GM12878 (cell line): Measurements from ENCODE around the gene FBN3. TPM values are rescaled to one million over a fixed set of nuclear protein-coding genes. Genes with fewer than 3 reads are reported as not detected.

Source experiments
- ATAC-seq: fragments of 200-7000 bp; cut with Tn5 transposase; 3 replicates; pipeline ENCODE4 v1.9.1; 2020; ENCODE audit warnings: mild to moderate bottlenecking, moderate library complexity
- BruUV-seq: library from RNA; stranded (reverse); fragments of 400-500 nt; replicated peaks from 2 replicates; lab custom pipeline; 2021; lab: Mats Ljungman, UMichigan
- CTCF ChIA-PET: fragments of 300-600 bp; sonication (Branson Sonifier 250); formaldehyde crosslinking; extraction: SDS; loops from one replicate; lab custom pipeline; 2021; ENCODE audit warnings: inconsistent platforms; lab: Yijun Ruan, JAX
- POLR2A ChIA-PET: fragments of 350-600 bp; formaldehyde crosslinking; extraction: SDS; loops from one replicate; lab custom pipeline; 2021; ENCODE audit warnings: inconsistent platforms; lab: Charles Lee
- RAD21 ChIA-PET: fragments of 300-600 bp; sonication (Branson Sonifier 250); formaldehyde crosslinking; loops from one replicate; lab custom pipeline; 2023; ENCODE audit warnings: antibody characterized with exemption; ENCODE audit not compliant: unreplicated experiment; lab: Charles Lee
- SMC1A ChIA-PET: fragments of 300-600 bp; sonication (Branson Sonifier 250); formaldehyde crosslinking; loops from one replicate; lab custom pipeline; 2023; ENCODE audit not compliant: unreplicated experiment, uncharacterized antibody; lab: Charles Lee
- DNase-seq: peaks from one replicate; pipeline ENCODE4 v3.0.0-alpha.2; 2011; ENCODE audit warnings: low read depth, low spot score
- FAIRE-seq: peaks from 3 replicates; lab custom pipeline; 2011; peaks lifted over from hg19 to GRCh38; lab: Jason Lieb, UNC
- H2AFZ ChIP-seq: 2 replicates; pipeline ENCODE4 v1.6.0; 2011; ENCODE audit warnings: low read depth, low read length, control low read depth; ENCODE audit not compliant: control insufficient read depth
- H3K27ac ChIP-seq: 2 replicates; pipeline ENCODE4 v1.5.1; 2011; ENCODE audit warnings: control low read depth; ENCODE audit not compliant: control insufficient read depth, insufficient read depth
- H3K27me3 ChIP-seq, 2 experiments: replicated peaks in 1 of 2; 2 replicates each; pipeline versions ENCODE4 v1.6.0 to v1.6.1; 2011; ENCODE audit warnings: low read length in 1 of 2; ENCODE audit not compliant: control insufficient read depth in 2 of 2, insufficient read depth in 2 of 2
- H3K36me3 ChIP-seq, 2 experiments: 2 replicates each; pipeline ENCODE4 v1.5.1; 2011; ENCODE audit warnings: low read length in 1 of 2; ENCODE audit not compliant: control insufficient read depth in 2 of 2, insufficient read depth in 2 of 2
- H3K4me1 ChIP-seq: 2 replicates; pipeline ENCODE4 v1.6.1; 2011; ENCODE audit warnings: mild to moderate bottlenecking, low read length, moderate library complexity, mixed read lengths; ENCODE audit not compliant: control insufficient read depth, insufficient read depth
- H3K4me2 ChIP-seq: 2 replicates; pipeline ENCODE4 v1.6.0; 2011; ENCODE audit warnings: control low read depth; ENCODE audit not compliant: control insufficient read depth, insufficient read depth
- H3K4me3 ChIP-seq: fragments of 200-600 bp; sonication (generic); 2 replicates; pipeline ENCODE4 v1.5.1; 2016
- H3K79me2 ChIP-seq: 2 replicates; pipeline ENCODE4 v1.6.0; 2011; ENCODE audit warnings: low read length; ENCODE audit not compliant: control insufficient read depth, insufficient read depth
- H3K9ac ChIP-seq: 2 replicates; pipeline ENCODE4 v1.8.0; 2011; ENCODE audit warnings: low read length, control low read depth, mixed read lengths; ENCODE audit not compliant: control insufficient read depth, insufficient read depth
- H3K9me3 ChIP-seq: replicated peaks from 3 replicates; pipeline ENCODE4 v1.5.1; 2011; ENCODE audit warnings: mild to moderate bottlenecking, low read length; ENCODE audit not compliant: control insufficient read depth, insufficient read depth
- H4K20me1 ChIP-seq: 2 replicates; pipeline ENCODE4 v1.6.0; 2011; ENCODE audit not compliant: control insufficient read depth, insufficient read depth
- CBFB ChIP-seq: IDR thresholded peaks from 2 replicates; pipeline ENCODE4 v1.6.1; 2016; ENCODE audit warnings: antibody characterized with exemption, low read depth
- CHD1 ChIP-seq: IDR thresholded peaks from 2 replicates; pipeline ENCODE4 v1.6.1; 2012; ENCODE audit warnings: low read depth, low read length, improper control_type of control experiment
- ETV6 ChIP-seq, 2 experiments: fragments of 450-650 bp in 1 of 2; IDR thresholded peaks in 1 of 2; conservative IDR thresholded peaks in 1 of 2; 2 replicates each; pipeline ENCODE4 v1.6.1; 2014; ENCODE audit warnings: antibody characterized with exemption in 1 of 2, borderline replicate concordance in 1 of 2, low read depth in 1 of 2, mild to moderate bottlenecking in 1 of 2, moderate library complexity in 1 of 2
- NFXL1 ChIP-seq: fragments of 450-650 bp; IDR thresholded peaks from 2 replicates; pipeline ENCODE4 v1.6.1; 2017; ENCODE audit warnings: antibody characterized with exemption, mild to moderate bottlenecking, borderline replicate concordance
- NFYB ChIP-seq: IDR thresholded peaks from 2 replicates; pipeline ENCODE4 v1.6.1; 2011; ENCODE audit warnings: low read depth, mild to moderate bottlenecking, low read length, improper control_type of control experiment, moderate library complexity; ENCODE audit not compliant: insufficient read depth
- PML ChIP-seq: IDR thresholded peaks from 2 replicates; pipeline ENCODE4 v1.6.1; 2012; ENCODE audit warnings: low read length, inconsistent platforms
- POU2F2 ChIP-seq: IDR thresholded peaks from 3 replicates; pipeline ENCODE4 v1.6.1; 2011; ENCODE audit warnings: low read depth, mild to moderate bottlenecking, low read length, borderline replicate concordance
- RELA ChIP-seq: fragments of 450-650 bp; IDR thresholded peaks from 2 replicates; pipeline ENCODE4 v1.8.0; 2014; ENCODE audit warnings: borderline replicate concordance; ENCODE audit not compliant: partially characterized antibody
- SIX5 ChIP-seq: IDR thresholded peaks from 2 replicates; pipeline ENCODE4 v1.6.1; 2011; ENCODE audit warnings: mild to moderate bottlenecking, low read depth, low read length, moderate library complexity; ENCODE audit not compliant: severe bottlenecking
- YY1 ChIP-seq: IDR thresholded peaks from 2 replicates; pipeline ENCODE4 v1.6.1; 2011; ENCODE audit warnings: low read depth, mild to moderate bottlenecking, low read length
- ZNF24 ChIP-seq: fragments of 450-650 bp; IDR thresholded peaks from 2 replicates; pipeline ENCODE4 v1.6.1; 2017; ENCODE audit warnings: antibody characterized with exemption, mild to moderate bottlenecking
- WGBS: methylation state at CpG from one replicate; pipeline ENCODE4 v1.1.6; 2016; ENCODE audit warnings: low lambda C conversion rate; ENCODE audit not compliant: insufficient replicate concordance, insufficient coverage; ENCODE audit errors: missing lambda C conversion rate; 5-methylcytosine and 5-hydroxymethylcytosine counted together
- in situ Hi-C: fragments of 300-500 bp; cut with MboI; formaldehyde crosslinking; loops from 9 replicates; pipeline ENCODE4 v1.14.3; 2018; ENCODE audit warnings: mixed read lengths
- intact Hi-C: fragments of 100-400 bp; cut with micrococcal nuclease; formaldehyde crosslinking; loops from one replicate; pipeline ENCODE4 v1.14.2; 2022; ENCODE audit not compliant: unreplicated experiment
- polyA plus RNA-seq, 11 experiments: library from polyadenylated mRNA; depleted of rRNA in 4 of 11; unstranded in 6 of 11; stranded (reverse) in 5 of 11; fragments of >200 nt; fragmentation: Nextera tagmentation in 4 of 11; fragmentation: Illumina TruSeq in 1 of 11; extraction: Ambion mirVana in 4 of 11; extraction: Trizol in 1 of 11; gene quantifications; 1 replicate in 1 of 11; 2 replicates in 10 of 11; pipeline versions ENCODE4 v1.2.1 to v1.2.3, GENCODE V29; 2011 to 2016; ENCODE audit warnings: inconsistent platforms in 2 of 11, missing spikeins in 2 of 11, low read depth in 1 of 11
- total RNA-seq, 4 experiments: library from RNA; depleted of rRNA in 3 of 4; stranded (reverse); fragments of >200 nt in 3 of 4; fragmentation: Illumina TruSeq in 1 of 4; extraction: Trizol in 1 of 4; gene quantifications; 2 replicates each; pipeline versions ENCODE4 v1.2.1 to v1.2.3, GENCODE V29; 2013 to 2021

FBN3 gene
- total and polyA plus RNA-seq, 10 of the 15 experiments (the other 5 are each of a cell fraction or from before 2014, with no cell fraction given): 0.05 TPM; not detected in 9

GRCh38 chr19:8146877-8147581, 2.4 kb downstream of the FBN3 start:
- RAD21 ChIA-PET: no interaction called here
- in situ Hi-C loops (no loop called here), intact Hi-C loops (no loop called here)
- no TSS peak for BruUV-seq
- DNase-seq: no peak
- no peak overlapping the region for H3K9ac ChIP-seq
- FAIRE-seq: no peak
- no peak for ATAC-seq
- H3K36me3 ChIP-seq: no peaks in the 10 kb centered on the region
- SMC1A ChIA-PET: no interaction called here
- no peak for TF ChIP-seq NFYB
- TF ChIP-seq NFXL1: no peak
- TF ChIP-seq YY1: no peak
- no peak for TF ChIP-seq POU2F2
- TF ChIP-seq ZNF24: no peak
- TF ChIP-seq CHD1: no peak
- TF ChIP-seq CBFB: no peak
- TF ChIP-seq RELA: no peak
- no peak for TF ChIP-seq ETV6 (conservative IDR thresholded peaks at IDR 0.05 in 1 of 2, IDR thresholded peaks at IDR 0.05 in 1 of 2; ENCODE audit: borderline replicate concordance in 1 of 2, low read depth in 1 of 2)
- TF ChIP-seq SIX5: no peak
- TF ChIP-seq PML: no peak
- TF ChIP-seq, all 136 proteins: peak for 0
- Histone ChIP-seq H3K79me2 (no peaks in the 10 kb centered on the region), H3K4me3 (no peak overlapping the region), H3K4me1 (no peaks in the 10 kb centered on the region), H3K27ac (no peak overlapping the region), H3K27me3 (peaks cover 6 to 9% of the 10 kb centered on the region in 2 experiments; a peak in 3 of 4 replicates), H2AFZ (no peak overlapping the region), H3K4me2 (no peak overlapping the region), H3K9me3 (no peaks in the 10 kb centered on the region), H4K20me1 (no peaks in the 10 kb centered on the region; the same call in 1 of the 2 replicates)
- ChIA-PET POLR2A (no interaction called here), CTCF (no interaction called here)
- WGBS: 43% methylated on average over 26 of the region's 27 CpGs
